OCI-LY1 (cell line): ENCODE data around the gene SPPL2B.

Experiments
- H2AFZ ChIP-seq: fragments of 200-600 bp; sonication (generic), shearing (Covaris generic); 2 replicates; pipeline ENCODE4 v1.6.0; 2014; ENCODE audit warnings: antibody characterized with exemption, mild to moderate bottlenecking, low read length
- H3F3A ChIP-seq: fragments of 200-600 bp; sonication (generic), shearing (Covaris generic); 2 replicates; pipeline ENCODE4 v1.6.0; 2014; ENCODE audit warnings: mild to moderate bottlenecking, antibody characterized with exemption, low read length, moderate library complexity; ENCODE audit not compliant: insufficient read depth
- H3K27ac ChIP-seq: fragments of 200-600 bp; sonication (generic); 2 replicates; pipeline ENCODE4 v1.5.1; 2014; ENCODE audit warnings: low read length, mixed run types, mild to moderate bottlenecking, low read depth; ENCODE audit not compliant: poor library complexity, severe bottlenecking
- H3K27me3 ChIP-seq: fragments of 200-600 bp; sonication (generic); 2 replicates; pipeline ENCODE4 v1.6.0; 2014; ENCODE audit warnings: antibody characterized with exemption, mild to moderate bottlenecking, low read length, moderate library complexity; ENCODE audit not compliant: insufficient read depth
- H3K36me3 ChIP-seq: fragments of 200-600 bp; sonication (generic); 2 replicates; pipeline ENCODE4 v1.6.1; 2014; ENCODE audit warnings: mild to moderate bottlenecking, antibody characterized with exemption, low read length, moderate library complexity, mixed read lengths; ENCODE audit not compliant: insufficient read depth
- H3K4me1 ChIP-seq: fragments of 200-600 bp; sonication (generic); 2 replicates; pipeline ENCODE4 v1.5.1; 2014; ENCODE audit warnings: mild to moderate bottlenecking, low read length, moderate library complexity; ENCODE audit not compliant: insufficient read depth, severe bottlenecking
- H3K4me2 ChIP-seq: fragments of 200-600 bp; sonication (generic), shearing (Covaris generic); 2 replicates; pipeline ENCODE4 v1.6.1; 2014; ENCODE audit warnings: low read length
- H3K4me3 ChIP-seq: fragments of 200-600 bp; sonication (generic); 2 replicates; pipeline ENCODE4 v1.5.1; 2014; ENCODE audit warnings: low read length, low read depth, mild to moderate bottlenecking, mixed read lengths; ENCODE audit not compliant: poor library complexity, severe bottlenecking
- H3K79me2 ChIP-seq: fragments of 200-600 bp; shearing (Covaris generic); 2 replicates; pipeline ENCODE4 v1.6.1; 2016; ENCODE audit warnings: mixed run types, low read length, mixed read lengths; ENCODE audit not compliant: insufficient read depth
- H3K9ac ChIP-seq: fragments of 200-600 bp; sonication (generic), shearing (Covaris generic); 2 replicates; pipeline ENCODE4 v1.6.1; 2014; ENCODE audit warnings: mild to moderate bottlenecking, low read length, mixed read lengths
- H3K9me2 ChIP-seq: fragments of 200-600 bp; sonication (generic), shearing (Covaris generic); 2 replicates; pipeline ENCODE4 v1.6.1; 2014; ENCODE audit warnings: low read depth, mild to moderate bottlenecking, low read length, mixed read lengths
- H3K9me3 ChIP-seq: fragments of 200-600 bp; shearing (Covaris generic); 2 replicates; pipeline ENCODE4 v1.6.1; 2014; ENCODE audit warnings: low read length, mixed read lengths
- H4K20me1 ChIP-seq: fragments of 200-600 bp; sonication (generic), shearing (Covaris generic); 2 replicates; pipeline ENCODE4 v1.6.0; 2016; ENCODE audit warnings: mild to moderate bottlenecking, low read length; ENCODE audit not compliant: insufficient read depth
- CTCF ChIP-seq: fragments of 200-600 bp; sonication (generic), shearing (Covaris generic); IDR thresholded peaks from 2 replicates; pipeline ENCODE4 v1.5.1; 2017; ENCODE audit warnings: mild to moderate bottlenecking, antibody characterized with exemption, low read length, moderate library complexity, mixed read lengths
- EZH2 ChIP-seq: fragments of 200-600 bp; sonication (generic), shearing (Covaris generic); IDR thresholded peaks from 2 replicates; pipeline ENCODE4 v1.8.0; 2017; ENCODE audit warnings: borderline replicate concordance, mixed run types, mild to moderate bottlenecking, antibody characterized with exemption, low read length, moderate library complexity, mixed read lengths

SPPL2B gene

DNA sequence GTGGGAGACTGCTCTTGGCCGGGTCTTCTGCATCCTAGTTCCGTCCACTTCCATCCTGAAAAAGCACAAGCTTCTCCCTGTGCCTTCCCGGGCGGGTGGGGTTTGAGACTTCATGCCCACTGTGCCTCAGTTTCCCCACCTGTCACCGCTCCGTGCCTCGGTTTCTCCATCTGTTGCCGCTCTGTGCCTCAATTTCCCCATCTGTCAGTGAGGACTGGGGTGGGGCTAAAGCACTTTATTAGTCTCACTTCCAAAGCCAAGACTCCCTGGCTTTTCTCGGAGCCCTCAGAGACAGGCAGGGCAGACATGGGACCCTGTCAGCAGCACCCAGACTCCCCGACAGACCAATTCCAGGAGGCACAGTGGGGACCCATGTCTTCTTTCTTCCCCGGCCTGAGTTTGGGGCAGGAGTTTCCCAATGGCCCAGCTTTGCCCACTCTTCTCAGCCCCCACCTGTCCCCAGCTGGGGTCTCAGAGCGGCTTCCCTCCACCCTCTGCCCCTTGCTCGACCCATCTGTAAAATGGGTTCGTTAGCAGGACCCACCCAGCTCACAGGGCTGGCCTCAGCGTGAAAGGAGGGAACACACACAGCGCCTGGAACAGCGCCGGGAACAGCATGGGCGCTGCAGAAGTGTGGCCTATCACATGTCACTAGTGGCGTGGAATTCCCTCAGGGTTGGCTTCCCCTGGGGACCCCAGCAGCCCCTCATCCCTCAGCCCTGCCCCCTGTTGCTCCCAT is 41.9 kb upstream of the SPPL2B start:
- Histone ChIP-seq H3K27me3 (peaks cover 18% of the 10 kb centered on the region), H4K20me1 (no peaks in the 10 kb centered on the region)
- TF ChIP-seq CTCF = no peak
- no peak for TF ChIP-seq EZH2

DNA sequence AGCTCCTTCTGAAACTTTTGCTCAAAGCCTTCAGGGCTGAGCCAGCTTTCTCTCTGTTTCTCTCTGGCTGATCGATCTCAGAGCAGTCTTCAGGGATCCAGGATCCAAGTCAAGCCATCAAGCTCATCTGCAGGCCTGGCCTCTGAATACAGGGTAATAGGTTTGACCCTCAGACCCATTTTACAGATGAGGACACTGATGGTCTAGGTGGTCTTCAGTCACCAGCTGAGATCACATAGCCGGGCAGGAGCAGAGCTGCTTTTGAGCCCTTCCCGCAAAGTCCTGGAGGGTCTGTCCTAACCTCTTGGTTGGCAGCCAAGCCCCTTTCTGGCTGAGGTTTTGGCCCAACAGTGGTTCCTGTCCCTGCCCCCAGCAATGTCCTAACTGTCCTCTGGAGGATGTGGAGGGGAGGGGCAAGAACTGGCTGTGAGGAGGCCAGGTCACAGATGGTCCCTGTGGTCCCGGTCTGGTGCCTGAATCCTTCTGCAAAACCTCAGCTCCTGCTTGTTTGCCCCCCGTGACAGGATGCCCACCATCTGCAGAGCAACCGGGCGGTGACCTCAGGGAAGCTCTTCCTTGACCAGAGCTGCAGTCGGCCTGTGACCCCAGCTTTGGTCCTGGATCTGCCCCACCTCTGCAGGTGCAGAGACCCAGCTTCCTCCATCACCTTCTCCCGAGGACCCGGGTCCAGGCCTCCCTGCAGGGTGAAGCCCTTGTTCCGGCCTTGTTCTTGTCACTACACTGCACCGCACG is 40.7 kb upstream of the SPPL2B start:
- H3K4me2 ChIP-seq = no peak overlapping the region
- no peaks in the 10 kb centered on the region for H3K9me2 ChIP-seq
- H3K36me3 ChIP-seq = no peaks in the 10 kb centered on the region
- H3F3A ChIP-seq = no peaks in the 10 kb centered on the region
- peaks cover 13% of the 10 kb centered on the region for H3K27me3 ChIP-seq
- no peaks in the 10 kb centered on the region for H3K9me3 ChIP-seq
- no peaks in the 10 kb centered on the region for H3K79me2 ChIP-seq
- no peak overlapping the region for H2AFZ ChIP-seq
- H3K4me3 ChIP-seq = no peak overlapping the region
- H4K20me1 ChIP-seq = no peaks in the 10 kb centered on the region
- H3K9ac ChIP-seq = no peak overlapping the region
- no peak overlapping the region for H3K27ac ChIP-seq
- peaks cover 21% of the 10 kb centered on the region for H3K4me1 ChIP-seq
- no peak for TF ChIP-seq EZH2
- TF ChIP-seq CTCF = no peak

More for the DNA sequence above, 41.9 kb upstream of the SPPL2B start:
- no peaks in the 10 kb centered on the region for H3K36me3 ChIP-seq
- H3F3A ChIP-seq = no peaks in the 10 kb centered on the region
- no peak overlapping the region for H3K9ac ChIP-seq
- H3K9me3 ChIP-seq = no peaks in the 10 kb centered on the region
- H3K4me1 ChIP-seq = peaks cover 21% of the 10 kb centered on the region
- H3K27ac ChIP-seq = no peak overlapping the region
- no peaks in the 10 kb centered on the region for H3K79me2 ChIP-seq
- no peaks in the 10 kb centered on the region for H3K9me2 ChIP-seq
- H3K4me3 ChIP-seq = no peak overlapping the region
- H2AFZ ChIP-seq = no peak overlapping the region
- no peak overlapping the region for H3K4me2 ChIP-seq

- Histone ChIP-seq H2AFZ (no peak overlapping the region), H3K9me3 (no peaks in the 10 kb centered on the region), H3K9me2 (no peaks in the 10 kb centered on the region), H4K20me1 (no peaks in the 10 kb centered on the region), H3K4me1 (peaks cover 21% of the 10 kb centered on the region), H3K4me2 (no peak overlapping the region), H3K79me2 (no peaks in the 10 kb centered on the region), H3F3A (no peaks in the 10 kb centered on the region), H3K36me3 (no peaks in the 10 kb centered on the region), H3K27ac (no peak overlapping the region), H3K4me3 (no peak overlapping the region), H3K9ac (no peak overlapping the region), H3K27me3 (peaks cover 12% of the 10 kb centered on the region)
- TF ChIP-seq CTCF (no peak), EZH2 (no peak)
Observed at GRCh38 chr19:2288338-2288817, 40.1 kb upstream of the SPPL2B start.
